ENCODE data around the gene ANO2. TPM values are rescaled to one million over a fixed set of nuclear protein-coding genes. Genes with fewer than 3 reads are reported as not detected.

The ANO2 gene
- polyA plus RNA-seq, 1 donor from 2014 or later, result 1.8 TPM

GRCh38 chr12:5910790-5911548, 34.1 kb downstream of the ANO2 start:
- Histone ChIP-seq H3K36me3 (ENCODE audit: insufficient read depth, low read length) (no peaks in the 10 kb centered on the region), H3K4me3 (ENCODE audit: low read length) (no peak overlapping the region)
- TF ChIP-seq RAD21 (conservative IDR thresholded peaks at IDR 0.05) (no peak), MXI1 (conservative IDR thresholded peaks at IDR 0.05; ENCODE audit: poor library complexity, severe bottlenecking) (no peak), EZH2 (IDR thresholded peaks at IDR 0.05; ENCODE audit: borderline replicate concordance, insufficient read depth, low read length, poor library complexity, severe bottlenecking) (no peak), TAF1 (IDR thresholded peaks at IDR 0.05; ENCODE audit: low read depth) (no peak), REST (IDR thresholded peaks at IDR 0.05; ENCODE audit: borderline replicate concordance) (no peak), POLR2AphosphoS5 (IDR thresholded peaks at IDR 0.05) (no peak), EP300 (conservative IDR thresholded peaks at IDR 0.05; ENCODE audit: poor library complexity, severe bottlenecking) (no peak), SMC3 (conservative IDR thresholded peaks at IDR 0.05; ENCODE audit: poor library complexity) (no peak), CTCF (IDR thresholded peaks at IDR 0.05; ENCODE audit: poor library complexity, severe bottlenecking) (no peak)

DNA sequence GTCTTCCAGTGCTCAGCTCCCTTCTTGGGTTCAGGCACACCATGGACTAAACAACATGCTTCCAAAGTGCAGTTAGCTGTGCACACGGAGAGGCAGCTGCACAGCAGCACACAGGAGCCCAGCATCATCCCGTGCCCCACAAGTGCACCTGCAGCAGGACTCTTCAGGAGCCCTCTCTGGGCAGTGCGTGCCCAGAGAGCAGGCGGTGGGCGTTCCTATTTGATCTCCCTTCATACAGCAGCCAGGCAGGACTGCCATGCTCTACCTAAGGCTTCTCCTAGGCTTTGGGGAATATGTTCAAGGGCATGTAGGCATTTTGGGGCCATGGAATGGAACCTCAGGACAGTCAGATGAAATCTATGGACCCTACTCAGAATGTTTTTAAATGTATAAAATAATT, 35.5 kb downstream of the ANO2 start:
- Histone ChIP-seq H2AFZ (ENCODE audit: low read depth, low read length) (no peak overlapping the region), H4K20me1 (ENCODE audit: insufficient read depth) (no peaks in the 10 kb centered on the region), H3K9ac (ENCODE audit: low read length) (no peak overlapping the region), H3K4me2 (ENCODE audit: low read length) (no peak overlapping the region), H3K4me3 (ENCODE audit: low read length) (no peak overlapping the region), H3K36me3 (ENCODE audit: insufficient read depth, low read length) (no peaks in the 10 kb centered on the region), H3K9me3 (ENCODE audit: low read length) (no peaks in the 10 kb centered on the region), H3K27me3 (ENCODE audit: insufficient read depth, low read depth, low read length) (no peaks in the 10 kb centered on the region), H3K9me2 (ENCODE audit: insufficient read depth, low read length) (no peaks in the 10 kb centered on the region), H3F3A (ENCODE audit: insufficient read depth, low read length, poor library complexity, severe bottlenecking) (no peaks in the 10 kb centered on the region), H3K27ac (ENCODE audit: low read length) (no peak overlapping the region), H3K79me2 (replicated peaks; ENCODE audit: insufficient read depth, low read length) (no peaks in the 10 kb centered on the region)
- no peak for TF ChIP-seq EP300 (conservative IDR thresholded peaks at IDR 0.05; ENCODE audit: poor library complexity, severe bottlenecking)
- no peak for TF ChIP-seq EZH2 (IDR thresholded peaks at IDR 0.05; ENCODE audit: borderline replicate concordance, insufficient read depth, low read length, poor library complexity, severe bottlenecking)
- TF ChIP-seq MXI1 (conservative IDR thresholded peaks at IDR 0.05; ENCODE audit: poor library complexity, severe bottlenecking), result no peak
- no peak for TF ChIP-seq TAF1 (IDR thresholded peaks at IDR 0.05; ENCODE audit: low read depth)
- no peak for TF ChIP-seq SMC3 (conservative IDR thresholded peaks at IDR 0.05; ENCODE audit: poor library complexity)
- TF ChIP-seq RAD21 (conservative IDR thresholded peaks at IDR 0.05), result no peak
- TF ChIP-seq REST (IDR thresholded peaks at IDR 0.05; ENCODE audit: borderline replicate concordance), result no peak
- TF ChIP-seq POLR2AphosphoS5 (IDR thresholded peaks at IDR 0.05), result no peak
- no peak for TF ChIP-seq CTCF (IDR thresholded peaks at IDR 0.05; ENCODE audit: poor library complexity, severe bottlenecking)

More at GRCh38 chr12:5910790-5911548, 34.1 kb downstream of the ANO2 start:
- Histone ChIP-seq H3K9me3 (ENCODE audit: low read length) (no peaks in the 10 kb centered on the region), H3K9me2 (ENCODE audit: insufficient read depth, low read length) (no peaks in the 10 kb centered on the region), H2AFZ (ENCODE audit: low read depth, low read length) (no peak overlapping the region), H3K4me2 (ENCODE audit: low read length) (no peak overlapping the region), H3F3A (ENCODE audit: insufficient read depth, low read length, poor library complexity, severe bottlenecking) (no peaks in the 10 kb centered on the region), H3K79me2 (replicated peaks; ENCODE audit: insufficient read depth, low read length) (no peaks in the 10 kb centered on the region), H3K9ac (ENCODE audit: low read length) (no peak overlapping the region), H4K20me1 (ENCODE audit: insufficient read depth) (no peaks in the 10 kb centered on the region), H3K27me3 (ENCODE audit: insufficient read depth, low read depth, low read length) (no peaks in the 10 kb centered on the region), H3K27ac (ENCODE audit: low read length) (no peak overlapping the region)

Measured in neural cell (in vitro differentiated cells).